HepG2 (cell line): ENCODE results near the gene NUBP2. TPM values are rescaled to one million over a fixed set of nuclear protein-coding genes. Genes with fewer than 3 reads are reported as not detected.

Experiments used
- ELF3 ChIP-seq: IDR thresholded peaks from 2 replicates; pipeline ENCODE4 v1.6.1; 2016; ENCODE audit warnings: missing genetic modification reagents, missing compliant biosample characterization
- HNF4G ChIP-seq, 2 experiments: sonication (generic) in 1 of 2; formaldehyde crosslinking in 1 of 2; IDR thresholded peaks; 2 replicates each; pipeline versions ENCODE4 v1.4.0 to v1.6.1; 2011 to 2020; ENCODE audit warnings: borderline replicate concordance in 2 of 2, low read depth in 2 of 2, mild to moderate bottlenecking in 2 of 2, low read length in 1 of 2, missing genetic modification reagents in 1 of 2, moderate library complexity in 1 of 2
- HNRNPH1 ChIP-seq: fragments of 200-400 bp; formaldehyde crosslinking; optimal IDR thresholded peaks from 2 replicates; pipeline ENCODE3; 2017; ENCODE audit warnings: mild to moderate bottlenecking, low read depth, low read length
- IRX3 ChIP-seq: sonication (generic); formaldehyde crosslinking; IDR thresholded peaks from 2 replicates; pipeline ENCODE4 v1.8.1; 2023; ENCODE audit warnings: mild to moderate bottlenecking, low read depth, missing genetic modification reagents, borderline replicate concordance
- KDM5A ChIP-seq: fragments of 200-600 bp; sonication (generic); IDR thresholded peaks from 2 replicates; pipeline ENCODE4 v1.7.0; 2018; ENCODE audit warnings: antibody characterized with exemption, mild to moderate bottlenecking, low read length, borderline replicate concordance
- KLF13 ChIP-seq: sonication (generic); formaldehyde crosslinking; IDR thresholded peaks from 2 replicates; pipeline ENCODE4 v1.4.0; 2020; ENCODE audit warnings: mild to moderate bottlenecking, missing genetic modification reagents
- KMT2A ChIP-seq: sonication (generic); formaldehyde crosslinking; IDR thresholded peaks from 2 replicates; pipeline ENCODE4 v1.4.0; 2020; ENCODE audit warnings: missing genetic modification reagents
- NCOA1 ChIP-seq: sonication (generic); formaldehyde crosslinking; IDR thresholded peaks from 2 replicates; pipeline ENCODE4 v1.9.0; 2021; ENCODE audit warnings: missing genetic modification reagents
- NFIB ChIP-seq: sonication (generic); formaldehyde crosslinking; IDR thresholded peaks from 2 replicates; pipeline ENCODE4 v1.9.0; 2021; ENCODE audit warnings: missing genetic modification reagents, mild to moderate bottlenecking, borderline replicate concordance
- PHB2 ChIP-seq: fragments of 450-650 bp; IDR thresholded peaks from 2 replicates; pipeline ENCODE4 v1.6.1; 2018; ENCODE audit not compliant: partially characterized antibody
- SIX1 ChIP-seq: sonication (generic); formaldehyde crosslinking; IDR thresholded peaks from 2 replicates; pipeline ENCODE4 v1.4.0; 2020; ENCODE audit warnings: missing genetic modification reagents, borderline replicate concordance
- SRF ChIP-seq: IDR thresholded peaks from 2 replicates; pipeline ENCODE4 v1.6.1; 2011; ENCODE audit warnings: mild to moderate bottlenecking, low read depth, low read length, moderate library complexity
- TRIM24 ChIP-seq: sonication (generic); formaldehyde crosslinking; IDR thresholded peaks from 2 replicates; pipeline ENCODE4 v1.8.0; 2022; ENCODE audit warnings: mild to moderate bottlenecking, missing genetic modification reagents
- U2AF1 ChIP-seq: fragments of 200-400 bp; formaldehyde crosslinking; optimal IDR thresholded peaks from 2 replicates; pipeline ENCODE3; 2017; ENCODE audit warnings: mild to moderate bottlenecking, low read depth, low read length
- ZFP82 ChIP-seq: sonication (generic); formaldehyde crosslinking; IDR thresholded peaks from 2 replicates; pipeline ENCODE4 v1.5.1; 2020; ENCODE audit warnings: mild to moderate bottlenecking, missing genetic modification reagents, borderline replicate concordance
- ZNF446 ChIP-seq: sonication (generic); formaldehyde crosslinking; IDR thresholded peaks from 2 replicates; pipeline ENCODE4 v1.5.0; 2020; ENCODE audit warnings: mild to moderate bottlenecking, missing genetic modification reagents
- ZNF670 ChIP-seq: sonication (generic); formaldehyde crosslinking; IDR thresholded peaks from 2 replicates; pipeline ENCODE4 v1.8.0; 2022; ENCODE audit warnings: mild to moderate bottlenecking, missing genetic modification reagents, borderline replicate concordance
- ZNF879 ChIP-seq: sonication (generic); formaldehyde crosslinking; IDR thresholded peaks from 2 replicates; pipeline ENCODE4 v1.8.1; 2023; ENCODE audit warnings: missing genetic modification reagents
- polyA plus RNA-seq, 8 experiments: library from polyadenylated mRNA; depleted of rRNA in 3 of 8; stranded (reverse) in 7 of 8; unstranded in 1 of 8; fragments of >200 nt; fragmentation: Illumina TruSeq in 4 of 8; extraction: Trizol in 4 of 8; gene quantifications; 2 replicates each; pipeline versions ENCODE4 v1.2.1 to v1.2.3, GENCODE V29; 2011 to 2016; ENCODE audit warnings: low read depth in 4 of 8, missing spikeins in 1 of 8, mixed read lengths in 1 of 8; ENCODE audit not compliant: insufficient read depth in 1 of 8
- total RNA-seq, 5 experiments: library from RNA; depleted of rRNA; stranded (reverse); fragments of >200 nt; fragmentation: Illumina TruSeq; extraction: Trizol; gene quantifications; 2 replicates each; pipeline ENCODE4 v1.2.3, GENCODE V29; 2016; ENCODE audit warnings: low read depth in 1 of 5
- TF ChIP-seq, protein P1 (sequence below): sonication (generic); formaldehyde crosslinking; IDR thresholded peaks from 2 replicates; pipeline ENCODE4 v1.8.1; 2023; ENCODE audit warnings: mild to moderate bottlenecking, moderate library complexity, missing genetic modification reagents
- TF ChIP-seq, protein P2 (sequence below): sonication (generic); formaldehyde crosslinking; IDR thresholded peaks from 2 replicates; pipeline ENCODE4 v1.5.0; 2020; ENCODE audit warnings: mild to moderate bottlenecking, missing genetic modification reagents, moderate library complexity
- TF ChIP-seq, protein P3 (sequence below): fragments of 450-650 bp; IDR thresholded peaks from 2 replicates; pipeline ENCODE4 v1.6.1; 2016

Gene NUBP2
- total and polyA plus RNA-seq, 2 of the 13 experiments (the other 11 are each of a cell fraction or from before 2014, with no cell fraction given): 25.7 to 61.5 TPM

DNA sequence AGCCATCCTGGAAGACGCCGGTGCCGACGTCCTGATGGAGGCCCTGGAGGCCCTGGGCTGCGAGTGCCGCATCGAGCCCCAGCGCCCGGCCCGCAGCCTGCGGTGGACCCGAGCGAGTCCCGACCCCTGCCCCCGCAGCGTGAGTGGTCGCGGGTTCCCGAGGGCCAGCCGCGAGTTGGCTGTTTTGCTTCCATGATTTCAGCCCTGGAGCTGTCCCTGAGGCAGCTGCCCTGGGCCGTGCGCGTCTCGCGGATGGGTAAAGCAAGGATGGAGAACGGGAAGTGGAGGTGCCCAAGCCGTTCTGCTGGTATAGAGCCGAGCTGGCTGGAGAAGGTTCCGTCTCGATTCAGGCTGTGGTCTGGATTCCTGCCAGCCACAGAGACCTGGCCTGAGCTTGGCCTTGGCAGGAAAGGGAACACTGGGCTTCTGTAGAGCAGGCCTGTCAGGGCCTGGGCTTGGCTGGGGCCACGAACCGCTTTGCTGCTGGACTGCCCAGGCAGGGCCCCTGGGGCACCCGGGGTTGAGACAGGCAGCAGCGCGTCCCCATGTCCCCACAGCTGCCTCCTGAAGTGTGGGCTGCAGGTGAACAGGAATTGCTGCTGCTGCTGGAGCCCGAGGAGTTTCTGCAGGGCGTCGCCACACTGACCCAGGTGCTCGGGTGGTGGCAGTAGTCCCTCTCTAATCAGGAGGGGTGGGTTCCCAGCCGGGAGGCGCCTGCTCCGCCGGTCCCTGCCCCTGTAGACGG, 8.9 kb upstream of the NUBP2 start (continued):
- TF ChIP-seq, protein P1, sequence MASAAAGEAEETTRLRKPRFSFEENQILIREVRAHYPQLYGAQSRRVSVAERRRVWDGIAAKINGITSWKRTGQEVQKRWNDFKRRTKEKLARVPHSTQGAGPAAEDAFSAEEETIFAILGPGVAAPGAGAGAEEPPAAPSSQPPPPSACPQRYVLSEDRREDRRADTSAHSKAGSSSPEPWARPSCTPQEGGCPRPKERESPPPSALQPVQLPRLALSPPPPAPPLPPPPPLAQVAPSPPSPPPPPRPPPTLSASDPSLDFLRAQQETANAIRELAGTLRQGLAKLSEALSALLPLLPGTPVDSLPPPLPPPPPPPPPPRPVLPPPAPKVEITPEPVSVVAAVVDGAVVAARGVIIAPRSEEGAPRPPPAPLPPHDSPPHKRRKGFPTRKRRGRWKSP (CRISPR knock-in tag): no peak; the same call in 1 of the 2 replicates
- TF ChIP-seq HNRNPH1 (no peak), ZFP82 (CRISPR knock-in tag) (no peak), ZNF670 (0 out of 2 replicates have a peak, but pooled peaks have one; percentile 6), ZNF446 (CRISPR knock-in tag) (no peak), HNF4G (IDR thresholded peaks at IDR 0.05; ENCODE audit: borderline replicate concordance, low read depth, low read length) (no peak), HNF4G (CRISPR knock-in tag; IDR thresholded peaks at IDR 0.05; ENCODE audit: borderline replicate concordance, low read depth) (no peak), KMT2A (CRISPR knock-in tag) (peak; percentile 30; the same call in 1 of the 2 replicates), SRF (no peak), ELF3 (no peak), NFIB (CRISPR knock-in tag) (no peak), ZNF879 (CRISPR knock-in tag) (0 out of 2 replicates have a peak, but pooled peaks have one; percentile 0), U2AF1 (no peak), KDM5A (no peak), TRIM24 (CRISPR knock-in tag) (0 out of 2 replicates have a peak, but pooled peaks have one; percentile 53), SIX1 (CRISPR knock-in tag) (no peak), KLF13 (CRISPR knock-in tag) (no peak), IRX3 (CRISPR knock-in tag) (no peak), NCOA1 (CRISPR knock-in tag) (0 out of 2 replicates have a peak, but pooled peaks have one; percentile 9), PHB2 (no peak)
- TF ChIP-seq, protein P2, sequence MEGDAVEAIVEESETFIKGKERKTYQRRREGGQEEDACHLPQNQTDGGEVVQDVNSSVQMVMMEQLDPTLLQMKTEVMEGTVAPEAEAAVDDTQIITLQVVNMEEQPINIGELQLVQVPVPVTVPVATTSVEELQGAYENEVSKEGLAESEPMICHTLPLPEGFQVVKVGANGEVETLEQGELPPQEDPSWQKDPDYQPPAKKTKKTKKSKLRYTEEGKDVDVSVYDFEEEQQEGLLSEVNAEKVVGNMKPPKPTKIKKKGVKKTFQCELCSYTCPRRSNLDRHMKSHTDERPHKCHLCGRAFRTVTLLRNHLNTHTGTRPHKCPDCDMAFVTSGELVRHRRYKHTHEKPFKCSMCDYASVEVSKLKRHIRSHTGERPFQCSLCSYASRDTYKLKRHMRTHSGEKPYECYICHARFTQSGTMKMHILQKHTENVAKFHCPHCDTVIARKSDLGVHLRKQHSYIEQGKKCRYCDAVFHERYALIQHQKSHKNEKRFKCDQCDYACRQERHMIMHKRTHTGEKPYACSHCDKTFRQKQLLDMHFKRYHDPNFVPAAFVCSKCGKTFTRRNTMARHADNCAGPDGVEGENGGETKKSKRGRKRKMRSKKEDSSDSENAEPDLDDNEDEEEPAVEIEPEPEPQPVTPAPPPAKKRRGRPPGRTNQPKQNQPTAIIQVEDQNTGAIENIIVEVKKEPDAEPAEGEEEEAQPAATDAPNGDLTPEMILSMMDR (CRISPR knock-in tag): peak; percentile 27
- TF ChIP-seq, protein P3, sequence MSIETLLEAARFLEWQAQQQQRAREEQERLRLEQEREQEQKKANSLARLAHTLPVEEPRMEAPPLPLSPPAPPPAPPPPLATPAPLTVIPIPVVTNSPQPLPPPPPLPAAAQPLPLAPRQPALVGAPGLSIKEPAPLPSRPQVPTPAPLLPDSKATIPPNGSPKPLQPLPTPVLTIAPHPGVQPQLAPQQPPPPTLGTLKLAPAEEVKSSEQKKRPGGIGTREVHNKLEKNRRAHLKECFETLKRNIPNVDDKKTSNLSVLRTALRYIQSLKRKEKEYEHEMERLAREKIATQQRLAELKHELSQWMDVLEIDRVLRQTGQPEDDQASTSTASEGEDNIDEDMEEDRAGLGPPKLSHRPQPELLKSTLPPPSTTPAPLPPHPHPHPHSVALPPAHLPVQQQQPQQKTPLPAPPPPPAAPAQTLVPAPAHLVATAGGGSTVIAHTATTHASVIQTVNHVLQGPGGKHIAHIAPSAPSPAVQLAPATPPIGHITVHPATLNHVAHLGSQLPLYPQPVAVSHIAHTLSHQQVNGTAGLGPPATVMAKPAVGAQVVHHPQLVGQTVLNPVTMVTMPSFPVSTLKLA: no peak
